Measurements from ENCODE around the gene FHOD3.

The FHOD3 gene

GRCh38 chr18:36457683-36458082, 160.2 kb downstream of the FHOD3 start:
- TF ChIP-seq EGR1 (IDR thresholded peaks at IDR 0.05), result no peak
- no peak for TF ChIP-seq ZBTB7A (IDR thresholded peaks at IDR 0.05; ENCODE audit: low read depth)
- no peak for TF ChIP-seq YY1 (IDR thresholded peaks at IDR 0.05; ENCODE audit: low read depth)
- TF ChIP-seq RAD21 (IDR thresholded peaks at IDR 0.05; ENCODE audit: low read depth), result no peak
- TF ChIP-seq MAX (IDR thresholded peaks at IDR 0.05), result no peak
- TF ChIP-seq CEBPB (IDR thresholded peaks at IDR 0.05), result no peak
- no peak for TF ChIP-seq TEAD4 (IDR thresholded peaks at IDR 0.05)
- no peak for TF ChIP-seq TCF12 (IDR thresholded peaks at IDR 0.05; ENCODE audit: low read depth)
- no peak for TF ChIP-seq TAF1 (IDR thresholded peaks at IDR 0.05; ENCODE audit: low read depth)
- no peak for TF ChIP-seq USF1 (IDR thresholded peaks at IDR 0.05)
- TF ChIP-seq NFIC (IDR thresholded peaks at IDR 0.05), result no peak
- TF ChIP-seq FOXM1 (IDR thresholded peaks at IDR 0.05; ENCODE audit: borderline replicate concordance, low read depth), result no peak
- no peak for TF ChIP-seq CREB1 (IDR thresholded peaks at IDR 0.05; ENCODE audit: low read depth)
- TF ChIP-seq REST (IDR thresholded peaks at IDR 0.05; ENCODE audit: low read depth), result no peak
- no peak for TF ChIP-seq EP300 (IDR thresholded peaks at IDR 0.05; ENCODE audit: borderline replicate concordance)

- TF ChIP-seq TAF1 (IDR thresholded peaks at IDR 0.05; ENCODE audit: low read depth) (no peak), CEBPB (IDR thresholded peaks at IDR 0.05) (no peak), MAX (IDR thresholded peaks at IDR 0.05) (no peak), EGR1 (IDR thresholded peaks at IDR 0.05) (no peak), NFIC (IDR thresholded peaks at IDR 0.05) (no peak), REST (IDR thresholded peaks at IDR 0.05; ENCODE audit: low read depth) (no peak), TEAD4 (IDR thresholded peaks at IDR 0.05) (no peak)
Measured at GRCh38 chr18:36458306-36458705, 160.8 kb downstream of the FHOD3 start.

GRCh38 chr18:36459203-36459602, 161.7 kb downstream of the FHOD3 start:
- TF ChIP-seq TAF1 (IDR thresholded peaks at IDR 0.05; ENCODE audit: low read depth) (no peak), TCF12 (IDR thresholded peaks at IDR 0.05; ENCODE audit: low read depth) (no peak), CREB1 (IDR thresholded peaks at IDR 0.05; ENCODE audit: low read depth) (no peak), MAX (IDR thresholded peaks at IDR 0.05) (no peak), EGR1 (IDR thresholded peaks at IDR 0.05) (no peak), EP300 (IDR thresholded peaks at IDR 0.05; ENCODE audit: borderline replicate concordance) (no peak), ZBTB7A (IDR thresholded peaks at IDR 0.05; ENCODE audit: low read depth) (no peak), FOXM1 (IDR thresholded peaks at IDR 0.05; ENCODE audit: borderline replicate concordance, low read depth) (no peak), TEAD4 (IDR thresholded peaks at IDR 0.05) (no peak), USF1 (IDR thresholded peaks at IDR 0.05) (no peak), CEBPB (IDR thresholded peaks at IDR 0.05) (no peak), YY1 (IDR thresholded peaks at IDR 0.05; ENCODE audit: low read depth) (no peak), RAD21 (IDR thresholded peaks at IDR 0.05; ENCODE audit: low read depth) (no peak), NFIC (IDR thresholded peaks at IDR 0.05) (no peak), REST (IDR thresholded peaks at IDR 0.05; ENCODE audit: low read depth) (no peak)

- TF ChIP-seq ZBTB7A (IDR thresholded peaks at IDR 0.05; ENCODE audit: low read depth) (no peak), TCF12 (IDR thresholded peaks at IDR 0.05; ENCODE audit: low read depth) (no peak), EP300 (IDR thresholded peaks at IDR 0.05; ENCODE audit: borderline replicate concordance) (no peak), EGR1 (IDR thresholded peaks at IDR 0.05) (no peak), CEBPB (IDR thresholded peaks at IDR 0.05) (no peak)
Measured at GRCh38 chr18:36459786-36460185, 162.3 kb downstream of the FHOD3 start.

Measured in Ishikawa (cell line).